Measurements from ENCODE around the gene ALS2CL. TPM values are rescaled to one million over a fixed set of nuclear protein-coding genes. Genes with fewer than 3 reads are reported as not detected.

Gene ALS2CL
- total and polyA plus RNA-seq, 2 experiments from 2014 or later = 3.4 to 11.8 TPM

- no peaks in the 10 kb centered on the region; the same call in 1 of the 3 replicates for H3K4me1 Mint-ChIP-seq
Measured at GRCh38 chr3:46685446-46685845, 8.0 kb downstream of the ALS2CL start.

DNA sequence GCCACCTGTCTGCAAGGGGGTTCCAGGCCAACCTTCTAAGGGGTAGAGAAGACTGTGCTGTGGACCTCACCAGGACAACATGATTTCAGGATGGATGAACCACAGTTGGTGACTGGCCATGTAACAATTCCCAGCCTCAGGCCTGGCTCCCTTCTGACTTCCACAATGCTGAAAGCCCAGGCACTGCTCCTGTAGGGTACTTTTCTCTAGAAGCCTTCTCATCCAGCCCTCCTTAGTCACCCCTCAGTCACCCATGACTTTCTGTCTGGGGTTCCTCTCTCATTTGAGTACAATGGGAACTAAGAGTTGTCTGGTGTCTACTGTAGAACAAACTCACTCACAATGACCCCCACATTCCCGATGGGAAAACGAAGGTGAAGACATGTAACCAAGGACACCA lies 8.6 kb downstream of the ALS2CL start:
- no peaks in the 10 kb centered on the region for H3K4me1 ChIP-seq (ENCODE audit: insufficient read depth)
- no peak overlapping the region for H2AFZ ChIP-seq
- H3K9me2 ChIP-seq (ENCODE audit: insufficient read depth) = no peaks in the 10 kb centered on the region
- DNase-seq (ENCODE audit: low spot score) (no peak), ATAC-seq (no peak)
- H4K20me1 ChIP-seq (replicated peaks; ENCODE audit: insufficient read depth) = no peaks in the 10 kb centered on the region
- H3K4me1 Mint-ChIP-seq = no peaks in the 10 kb centered on the region; the same call in 1 of the 3 replicates
- no peaks in the 10 kb centered on the region for H3K27me3 ChIP-seq (ENCODE audit: insufficient read depth)
- no peaks in the 10 kb centered on the region for H3K36me3 ChIP-seq (ENCODE audit: insufficient read depth)
- no peaks in the 10 kb centered on the region for H3K79me2 ChIP-seq (replicated peaks; ENCODE audit: insufficient read depth)
- no peak overlapping the region for H3K27ac ChIP-seq (ENCODE audit: low read depth)
- no peak overlapping the region for H3K4me3 ChIP-seq
- H3K4me2 ChIP-seq = no peak overlapping the region
- no peak overlapping the region for H3K27ac Mint-ChIP-seq
- H3K4me3 Mint-ChIP-seq = no peak overlapping the region
- no peaks in the 10 kb centered on the region for H3K9me3 Mint-ChIP-seq
- H3K36me3 Mint-ChIP-seq (ENCODE audit: low read depth) = peaks cover 3% of the 10 kb centered on the region; the same call in 1 of the 3 replicates
- H3F3A ChIP-seq (replicated peaks; ENCODE audit: low read depth) = no peaks in the 10 kb centered on the region
- H3K27me3 Mint-ChIP-seq (ENCODE audit: insufficient read depth, low read depth, poor library complexity) = peaks cover 16% of the 10 kb centered on the region
- TF ChIP-seq ZNF462 (CRISPR knock-in tag; IDR thresholded peaks at IDR 0.05) = no peak
- TF ChIP-seq ZNF331 (CRISPR knock-in tag; IDR thresholded peaks at IDR 0.05; ENCODE audit: low read depth) = no peak
- TF ChIP-seq CREB1 (CRISPR knock-in tag; IDR thresholded peaks at IDR 0.05; ENCODE audit: low read depth) = no peak
- no peak for TF ChIP-seq EZH2phosphoT487 (IDR thresholded peaks at IDR 0.05; ENCODE audit: unreplicated experiment)
- TF ChIP-seq NANOG (IDR thresholded peaks at IDR 0.05; ENCODE audit: borderline replicate concordance) = no peak
- no peak for TF ChIP-seq ZNF114 (CRISPR knock-in tag; IDR thresholded peaks at IDR 0.05)
- TF ChIP-seq EZH2 (IDR thresholded peaks at IDR 0.05; ENCODE audit: low read depth, unreplicated experiment) = no peak
- no peak for TF ChIP-seq POLR2AphosphoS5 (IDR thresholded peaks at IDR 0.05; ENCODE audit: low read depth)
- TF ChIP-seq JUNB (IDR thresholded peaks at IDR 0.05; ENCODE audit: unreplicated experiment) = no peak

More at GRCh38 chr3:46685446-46685845, 8.0 kb downstream of the ALS2CL start:
- no peak overlapping the region for H3K4me2 ChIP-seq
- no peaks in the 10 kb centered on the region for H3K4me1 ChIP-seq (ENCODE audit: insufficient read depth)
- H3K27me3 Mint-ChIP-seq (ENCODE audit: insufficient read depth, low read depth, poor library complexity) = peaks cover 15% of the 10 kb centered on the region
- H2AFZ ChIP-seq = no peak overlapping the region
- no peaks in the 10 kb centered on the region for H3K79me2 ChIP-seq (replicated peaks; ENCODE audit: insufficient read depth)
- peaks cover 3% of the 10 kb centered on the region; the same call in 1 of the 3 replicates for H3K36me3 Mint-ChIP-seq (ENCODE audit: low read depth)
- DNase-seq (ENCODE audit: low spot score) = no peak
- H3K27ac Mint-ChIP-seq = no peak overlapping the region
- no peaks in the 10 kb centered on the region for H3K27me3 ChIP-seq (ENCODE audit: insufficient read depth)
- no peaks in the 10 kb centered on the region for H3K9me3 Mint-ChIP-seq
- H3K9me2 ChIP-seq (ENCODE audit: insufficient read depth) = no peaks in the 10 kb centered on the region
- H4K20me1 ChIP-seq (replicated peaks; ENCODE audit: insufficient read depth) = no peaks in the 10 kb centered on the region
- H3K36me3 ChIP-seq (ENCODE audit: insufficient read depth) = no peaks in the 10 kb centered on the region
- H3K4me3 ChIP-seq = no peak overlapping the region
- no peak overlapping the region for H3K4me3 Mint-ChIP-seq
- peak; percentile 44 for ATAC-seq
- no peak overlapping the region for H3K27ac ChIP-seq (ENCODE audit: low read depth)
- TF ChIP-seq STAT1 (IDR thresholded peaks at IDR 0.05; ENCODE audit: unreplicated experiment) (no peak), CTCF (conservative IDR thresholded peaks at IDR 0.05; ENCODE audit: low read depth in 2 of 2) (peak in 1 of 2 experiments; percentile 33; a peak in 2 of 4 replicates)
- H3F3A ChIP-seq (replicated peaks; ENCODE audit: low read depth) = no peaks in the 10 kb centered on the region

Data from GM23338 (cell line).